ENCODE data around the gene CCDC88A.

- TF ChIP-seq CTCF (conservative IDR thresholded peaks at IDR 0.05) (no peak), ZFX (IDR thresholded peaks at IDR 0.05) (no peak)
These were observed 62.5 kb downstream of the CCDC88A start for GRCh38 chr2:55357164-55357563.
